C4-2B (cell line): ENCODE data around the gene NF1.

Experiments
- CTCF ChIP-seq: fragments of 450-650 bp; conservative IDR thresholded peaks from 2 replicates; pipeline ENCODE4 v1.5.1; 2017; ENCODE audit warnings: mild to moderate bottlenecking
- ZFX ChIP-seq: fragments of 450-650 bp; IDR thresholded peaks from 2 replicates; pipeline ENCODE4 v1.6.1; 2017

GRCh38 chr17:31374503-31374902, 279.7 kb downstream of the NF1 start:
- TF ChIP-seq CTCF, result no peak
- no peak for TF ChIP-seq ZFX
